PC-3 (cell line): ENCODE results near the gene MSH3.

Source experiments
- EZH2phosphoT487 ChIP-seq: fragments of 300-600 bp; sonication (generic); IDR thresholded peaks from 2 replicates; pipeline ENCODE4 v1.6.1; 2018; ENCODE audit warnings: mild to moderate bottlenecking, antibody characterized with exemption, low read length, borderline replicate concordance
- TF ChIP-seq, protein P1 (sequence below): fragments of 300-600 bp; sonication (generic); conservative IDR thresholded peaks from 2 replicates; pipeline ENCODE4 v1.5.1; 2017; ENCODE audit warnings: antibody characterized with exemption, low read depth, mild to moderate bottlenecking, low read length

DNA sequence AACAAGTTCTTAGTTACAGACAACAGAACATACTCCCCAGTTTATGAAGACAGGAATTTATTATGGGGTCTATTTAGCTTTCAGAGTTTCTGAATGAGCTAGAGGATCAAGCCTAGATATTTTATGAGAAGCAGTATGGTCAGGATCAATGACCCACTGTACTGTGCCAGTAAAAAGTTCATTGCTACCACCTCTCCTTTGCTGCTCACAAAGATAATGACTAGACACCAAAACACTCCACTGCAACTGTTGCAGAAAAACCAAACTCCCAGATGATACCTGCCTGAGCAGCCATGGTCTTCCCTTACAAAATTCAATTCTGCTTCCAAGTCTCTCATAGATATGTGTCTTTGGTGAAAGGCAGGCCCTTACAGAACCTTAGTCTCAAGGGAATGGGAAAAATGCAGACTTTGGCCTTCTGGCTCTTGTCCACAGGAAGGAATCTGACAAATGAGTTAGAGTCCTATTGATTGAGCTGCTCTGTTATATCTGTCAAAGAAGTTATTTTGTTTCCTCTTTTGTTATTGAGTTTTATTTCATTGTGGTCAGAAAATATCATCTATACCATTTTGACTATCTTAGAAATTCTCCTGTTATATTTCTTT, 231.0 kb downstream of the MSH3 start:
- TF ChIP-seq, protein P1, sequence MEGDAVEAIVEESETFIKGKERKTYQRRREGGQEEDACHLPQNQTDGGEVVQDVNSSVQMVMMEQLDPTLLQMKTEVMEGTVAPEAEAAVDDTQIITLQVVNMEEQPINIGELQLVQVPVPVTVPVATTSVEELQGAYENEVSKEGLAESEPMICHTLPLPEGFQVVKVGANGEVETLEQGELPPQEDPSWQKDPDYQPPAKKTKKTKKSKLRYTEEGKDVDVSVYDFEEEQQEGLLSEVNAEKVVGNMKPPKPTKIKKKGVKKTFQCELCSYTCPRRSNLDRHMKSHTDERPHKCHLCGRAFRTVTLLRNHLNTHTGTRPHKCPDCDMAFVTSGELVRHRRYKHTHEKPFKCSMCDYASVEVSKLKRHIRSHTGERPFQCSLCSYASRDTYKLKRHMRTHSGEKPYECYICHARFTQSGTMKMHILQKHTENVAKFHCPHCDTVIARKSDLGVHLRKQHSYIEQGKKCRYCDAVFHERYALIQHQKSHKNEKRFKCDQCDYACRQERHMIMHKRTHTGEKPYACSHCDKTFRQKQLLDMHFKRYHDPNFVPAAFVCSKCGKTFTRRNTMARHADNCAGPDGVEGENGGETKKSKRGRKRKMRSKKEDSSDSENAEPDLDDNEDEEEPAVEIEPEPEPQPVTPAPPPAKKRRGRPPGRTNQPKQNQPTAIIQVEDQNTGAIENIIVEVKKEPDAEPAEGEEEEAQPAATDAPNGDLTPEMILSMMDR = no peak
- TF ChIP-seq EZH2phosphoT487 = no peak
